OCI-LY1 (cell line): Measurements from ENCODE around the gene PDPN.

Source experiments
- H2AFZ ChIP-seq: fragments of 200-600 bp; sonication (generic), shearing (Covaris generic); 2 replicates; pipeline ENCODE4 v1.6.0; 2014; ENCODE audit warnings: antibody characterized with exemption, mild to moderate bottlenecking, low read length
- H3F3A ChIP-seq: fragments of 200-600 bp; sonication (generic), shearing (Covaris generic); 2 replicates; pipeline ENCODE4 v1.6.0; 2014; ENCODE audit warnings: mild to moderate bottlenecking, antibody characterized with exemption, low read length, moderate library complexity; ENCODE audit not compliant: insufficient read depth
- H3K27ac ChIP-seq: fragments of 200-600 bp; sonication (generic); 2 replicates; pipeline ENCODE4 v1.5.1; 2014; ENCODE audit warnings: low read length, mixed run types, mild to moderate bottlenecking, low read depth; ENCODE audit not compliant: poor library complexity, severe bottlenecking
- H3K27me3 ChIP-seq: fragments of 200-600 bp; sonication (generic); 2 replicates; pipeline ENCODE4 v1.6.0; 2014; ENCODE audit warnings: antibody characterized with exemption, mild to moderate bottlenecking, low read length, moderate library complexity; ENCODE audit not compliant: insufficient read depth
- H3K36me3 ChIP-seq: fragments of 200-600 bp; sonication (generic); 2 replicates; pipeline ENCODE4 v1.6.1; 2014; ENCODE audit warnings: mild to moderate bottlenecking, antibody characterized with exemption, low read length, moderate library complexity, mixed read lengths; ENCODE audit not compliant: insufficient read depth
- H3K4me1 ChIP-seq: fragments of 200-600 bp; sonication (generic); 2 replicates; pipeline ENCODE4 v1.5.1; 2014; ENCODE audit warnings: mild to moderate bottlenecking, low read length, moderate library complexity; ENCODE audit not compliant: insufficient read depth, severe bottlenecking
- H3K4me2 ChIP-seq: fragments of 200-600 bp; sonication (generic), shearing (Covaris generic); 2 replicates; pipeline ENCODE4 v1.6.1; 2014; ENCODE audit warnings: low read length
- H3K4me3 ChIP-seq: fragments of 200-600 bp; sonication (generic); 2 replicates; pipeline ENCODE4 v1.5.1; 2014; ENCODE audit warnings: low read length, low read depth, mild to moderate bottlenecking, mixed read lengths; ENCODE audit not compliant: poor library complexity, severe bottlenecking
- H3K79me2 ChIP-seq: fragments of 200-600 bp; shearing (Covaris generic); 2 replicates; pipeline ENCODE4 v1.6.1; 2016; ENCODE audit warnings: mixed run types, low read length, mixed read lengths; ENCODE audit not compliant: insufficient read depth
- H3K9ac ChIP-seq: fragments of 200-600 bp; sonication (generic), shearing (Covaris generic); 2 replicates; pipeline ENCODE4 v1.6.1; 2014; ENCODE audit warnings: mild to moderate bottlenecking, low read length, mixed read lengths
- H3K9me2 ChIP-seq: fragments of 200-600 bp; sonication (generic), shearing (Covaris generic); 2 replicates; pipeline ENCODE4 v1.6.1; 2014; ENCODE audit warnings: low read depth, mild to moderate bottlenecking, low read length, mixed read lengths
- H3K9me3 ChIP-seq: fragments of 200-600 bp; shearing (Covaris generic); 2 replicates; pipeline ENCODE4 v1.6.1; 2014; ENCODE audit warnings: low read length, mixed read lengths
- H4K20me1 ChIP-seq: fragments of 200-600 bp; sonication (generic), shearing (Covaris generic); 2 replicates; pipeline ENCODE4 v1.6.0; 2016; ENCODE audit warnings: mild to moderate bottlenecking, low read length; ENCODE audit not compliant: insufficient read depth
- EZH2 ChIP-seq: fragments of 200-600 bp; sonication (generic), shearing (Covaris generic); IDR thresholded peaks from 2 replicates; pipeline ENCODE4 v1.8.0; 2017; ENCODE audit warnings: borderline replicate concordance, mixed run types, mild to moderate bottlenecking, antibody characterized with exemption, low read length, moderate library complexity, mixed read lengths
- TF ChIP-seq, protein P1 (sequence below): fragments of 200-600 bp; sonication (generic), shearing (Covaris generic); IDR thresholded peaks from 2 replicates; pipeline ENCODE4 v1.5.1; 2017; ENCODE audit warnings: mild to moderate bottlenecking, antibody characterized with exemption, low read length, moderate library complexity, mixed read lengths

PDPN gene

DNA sequence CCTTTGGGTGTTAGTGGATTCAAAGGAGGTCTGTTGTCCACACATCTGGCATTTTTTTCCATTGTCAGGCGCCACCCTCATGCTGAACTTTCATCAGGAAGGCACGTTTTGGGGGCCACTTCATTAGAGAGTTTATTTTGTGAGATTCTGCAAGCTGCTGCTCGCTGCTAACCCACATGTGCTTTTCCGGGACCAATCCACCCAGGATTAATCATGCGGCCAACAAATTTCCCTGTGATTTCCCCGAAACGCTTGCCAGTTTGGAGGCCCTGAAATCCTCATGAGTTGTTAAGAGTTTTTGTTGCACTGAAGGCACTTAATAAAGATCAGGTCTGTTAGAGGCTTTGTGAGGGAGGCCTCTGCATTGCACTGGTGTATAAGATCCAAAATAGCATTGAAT is 2.4 kb downstream of the PDPN start:
- Histone ChIP-seq H3K36me3 (no peaks in the 10 kb centered on the region), H3F3A (no peaks in the 10 kb centered on the region), H3K9ac (no peak overlapping the region), H3K79me2 (no peaks in the 10 kb centered on the region), H3K4me2 (no peak overlapping the region), H2AFZ (no peak overlapping the region), H3K9me2 (no peaks in the 10 kb centered on the region), H3K27ac (no peak overlapping the region), H3K4me1 (no peaks in the 10 kb centered on the region), H4K20me1 (no peaks in the 10 kb centered on the region), H3K9me3 (no peaks in the 10 kb centered on the region), H3K27me3 (0 out of 2 replicates have a peak, but pooled peaks cover 4% of the 10 kb centered on the region), H3K4me3 (no peak overlapping the region)
- TF ChIP-seq, protein P1, sequence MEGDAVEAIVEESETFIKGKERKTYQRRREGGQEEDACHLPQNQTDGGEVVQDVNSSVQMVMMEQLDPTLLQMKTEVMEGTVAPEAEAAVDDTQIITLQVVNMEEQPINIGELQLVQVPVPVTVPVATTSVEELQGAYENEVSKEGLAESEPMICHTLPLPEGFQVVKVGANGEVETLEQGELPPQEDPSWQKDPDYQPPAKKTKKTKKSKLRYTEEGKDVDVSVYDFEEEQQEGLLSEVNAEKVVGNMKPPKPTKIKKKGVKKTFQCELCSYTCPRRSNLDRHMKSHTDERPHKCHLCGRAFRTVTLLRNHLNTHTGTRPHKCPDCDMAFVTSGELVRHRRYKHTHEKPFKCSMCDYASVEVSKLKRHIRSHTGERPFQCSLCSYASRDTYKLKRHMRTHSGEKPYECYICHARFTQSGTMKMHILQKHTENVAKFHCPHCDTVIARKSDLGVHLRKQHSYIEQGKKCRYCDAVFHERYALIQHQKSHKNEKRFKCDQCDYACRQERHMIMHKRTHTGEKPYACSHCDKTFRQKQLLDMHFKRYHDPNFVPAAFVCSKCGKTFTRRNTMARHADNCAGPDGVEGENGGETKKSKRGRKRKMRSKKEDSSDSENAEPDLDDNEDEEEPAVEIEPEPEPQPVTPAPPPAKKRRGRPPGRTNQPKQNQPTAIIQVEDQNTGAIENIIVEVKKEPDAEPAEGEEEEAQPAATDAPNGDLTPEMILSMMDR = no peak
- TF ChIP-seq EZH2 = no peak

DNA sequence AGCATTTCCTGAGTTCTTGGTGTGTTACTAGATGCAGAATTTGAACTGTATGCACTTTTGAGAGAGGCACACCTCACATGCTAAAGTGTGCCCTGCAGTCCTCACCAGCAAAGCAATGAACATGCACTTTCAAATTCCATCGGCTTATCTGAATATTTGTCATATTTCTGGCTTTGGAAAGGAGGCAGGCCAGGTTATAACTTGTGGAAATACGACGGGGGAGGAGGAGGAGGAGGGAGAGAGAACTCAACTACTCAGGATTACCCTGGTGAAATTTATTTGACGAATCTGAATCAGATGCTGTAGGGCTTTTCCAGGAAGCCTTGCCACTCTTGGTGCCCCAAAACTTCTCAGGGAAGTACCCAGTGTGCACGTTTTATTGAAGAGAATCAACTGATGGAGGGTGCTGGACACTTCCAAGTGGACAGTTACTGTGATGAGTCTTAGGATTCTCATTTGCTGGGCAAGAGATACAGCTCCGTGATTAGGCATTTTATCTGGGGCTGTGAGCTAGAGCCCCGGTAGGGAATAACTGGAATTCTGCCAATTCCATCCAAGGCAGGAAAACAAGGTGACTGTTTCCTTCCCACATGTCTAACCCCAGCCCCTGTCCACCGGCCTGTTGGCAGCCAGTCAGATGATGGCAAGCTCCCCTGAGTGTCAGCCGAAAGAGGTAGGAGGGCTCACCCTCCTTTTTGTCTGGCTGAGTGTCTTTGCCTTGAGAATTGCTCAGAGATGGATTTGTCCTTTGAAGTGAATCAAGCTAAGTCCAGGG is 3.8 kb downstream of the PDPN start:
- Histone ChIP-seq H3K36me3 (no peaks in the 10 kb centered on the region), H3F3A (no peaks in the 10 kb centered on the region), H3K79me2 (no peaks in the 10 kb centered on the region), H3K27me3 (0 out of 2 replicates have a peak, but pooled peaks cover 4% of the 10 kb centered on the region), H4K20me1 (no peaks in the 10 kb centered on the region), H3K9me3 (no peaks in the 10 kb centered on the region), H3K4me2 (no peak overlapping the region), H3K9ac (no peak overlapping the region), H3K9me2 (no peaks in the 10 kb centered on the region), H3K4me1 (no peaks in the 10 kb centered on the region), H2AFZ (no peak overlapping the region), H3K27ac (no peak overlapping the region), H3K4me3 (no peak overlapping the region)
- no peak for TF ChIP-seq EZH2
- TF ChIP-seq, protein P1 = no peak

DNA sequence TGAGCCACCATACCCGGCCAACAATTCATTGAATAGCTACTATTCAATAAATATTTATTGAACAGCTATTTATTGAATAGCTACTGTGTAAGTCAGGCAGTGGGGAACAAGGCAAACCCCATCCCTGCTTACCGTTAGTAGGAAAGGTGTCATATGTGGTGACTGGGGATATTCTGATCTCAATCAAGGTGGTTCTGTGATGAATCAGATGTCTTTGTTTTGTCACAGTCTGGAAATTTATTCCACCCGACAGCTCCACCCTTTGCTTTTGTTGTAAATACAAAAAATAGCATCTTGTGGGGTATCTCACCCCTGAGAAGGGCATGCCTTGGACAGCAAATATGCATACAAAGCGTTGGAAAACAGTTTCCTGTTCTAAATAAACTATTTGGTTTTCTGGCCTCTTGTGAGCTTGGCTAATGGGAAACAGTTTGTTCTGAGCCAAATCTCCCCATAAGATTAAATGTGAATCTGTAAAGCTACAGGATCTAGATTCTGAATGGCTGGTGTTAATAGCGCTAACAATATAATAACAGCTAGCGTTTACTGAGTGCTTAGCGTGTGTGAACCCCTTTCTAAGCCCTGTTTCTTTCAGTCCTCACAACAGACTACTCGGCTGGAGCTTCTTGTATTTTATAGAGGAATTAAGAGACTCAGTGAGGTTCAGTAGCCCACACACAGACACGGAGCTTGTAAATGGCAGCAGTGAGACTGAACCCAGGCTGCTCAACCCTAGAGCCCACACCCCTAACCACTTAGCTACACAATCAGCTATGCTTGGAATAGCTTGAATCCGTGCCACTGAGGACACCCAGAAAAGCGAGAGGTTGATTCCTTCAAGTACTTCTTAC is 5.5 kb downstream of the PDPN start:
- Histone ChIP-seq H3K9me3 (no peaks in the 10 kb centered on the region), H3K27ac (no peak overlapping the region), H3K9me2 (no peaks in the 10 kb centered on the region), H3K4me1 (no peaks in the 10 kb centered on the region), H3F3A (no peaks in the 10 kb centered on the region), H4K20me1 (no peaks in the 10 kb centered on the region), H2AFZ (no peak overlapping the region), H3K9ac (no peak overlapping the region), H3K79me2 (no peaks in the 10 kb centered on the region), H3K4me2 (no peak overlapping the region), H3K4me3 (no peak overlapping the region), H3K36me3 (no peaks in the 10 kb centered on the region), H3K27me3 (0 out of 2 replicates have a peak, but pooled peaks cover 4% of the 10 kb centered on the region)
- TF ChIP-seq, protein P1 = no peak
- no peak for TF ChIP-seq EZH2
